ENCODE data around the gene ATP2B2. TPM values are rescaled to one million over a fixed set of nuclear protein-coding genes. Genes with fewer than 3 reads are reported as not detected.

The ATP2B2 gene
- total RNA-seq, 1 experiment from 2014 or later, result not detected

DNA sequence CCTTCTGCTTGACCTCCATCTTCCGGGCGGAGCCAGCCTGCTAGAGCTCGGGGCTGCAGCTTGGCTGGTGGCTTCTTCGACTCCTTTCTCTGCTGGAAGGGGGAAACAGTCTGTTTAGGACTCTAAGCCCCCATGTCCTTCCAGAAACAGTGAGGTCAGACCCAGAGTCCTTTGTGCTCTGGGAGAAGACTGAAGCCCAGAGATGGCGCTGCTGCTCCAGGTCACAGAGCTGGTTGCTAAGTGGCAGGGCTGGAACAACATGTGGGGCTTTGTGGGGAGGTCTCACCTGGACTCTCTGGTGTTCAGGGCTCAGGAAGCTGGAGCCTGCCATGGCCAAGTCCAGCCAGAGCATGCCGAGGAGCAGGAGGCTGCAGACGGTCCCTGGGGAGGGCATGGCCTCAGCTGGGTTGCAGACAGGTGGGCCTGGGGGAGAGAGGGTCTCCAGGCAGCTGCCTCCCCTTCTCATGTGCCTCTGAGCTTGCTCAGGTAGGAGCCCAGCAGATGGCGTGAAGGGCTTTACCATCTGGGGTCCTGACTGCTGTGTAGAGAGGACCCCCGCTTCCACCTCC is 215.5 kb downstream of the ATP2B2 start:
- H3K4me3 ChIP-seq (ENCODE audit: low read depth, low read length), result no peak overlapping the region
- BruUV-seq (replicated peaks), result no TSS peak
- H3K27ac Mint-ChIP-seq (ENCODE audit: unreplicated experiment), result peak overlapping the region; percentile 90
- H3K36me3 ChIP-seq (ENCODE audit: control insufficient read depth, insufficient read depth, low read length), result no peaks in the 10 kb centered on the region; the same call in 1 of the 2 replicates
- TF ChIP-seq, protein P1, sequence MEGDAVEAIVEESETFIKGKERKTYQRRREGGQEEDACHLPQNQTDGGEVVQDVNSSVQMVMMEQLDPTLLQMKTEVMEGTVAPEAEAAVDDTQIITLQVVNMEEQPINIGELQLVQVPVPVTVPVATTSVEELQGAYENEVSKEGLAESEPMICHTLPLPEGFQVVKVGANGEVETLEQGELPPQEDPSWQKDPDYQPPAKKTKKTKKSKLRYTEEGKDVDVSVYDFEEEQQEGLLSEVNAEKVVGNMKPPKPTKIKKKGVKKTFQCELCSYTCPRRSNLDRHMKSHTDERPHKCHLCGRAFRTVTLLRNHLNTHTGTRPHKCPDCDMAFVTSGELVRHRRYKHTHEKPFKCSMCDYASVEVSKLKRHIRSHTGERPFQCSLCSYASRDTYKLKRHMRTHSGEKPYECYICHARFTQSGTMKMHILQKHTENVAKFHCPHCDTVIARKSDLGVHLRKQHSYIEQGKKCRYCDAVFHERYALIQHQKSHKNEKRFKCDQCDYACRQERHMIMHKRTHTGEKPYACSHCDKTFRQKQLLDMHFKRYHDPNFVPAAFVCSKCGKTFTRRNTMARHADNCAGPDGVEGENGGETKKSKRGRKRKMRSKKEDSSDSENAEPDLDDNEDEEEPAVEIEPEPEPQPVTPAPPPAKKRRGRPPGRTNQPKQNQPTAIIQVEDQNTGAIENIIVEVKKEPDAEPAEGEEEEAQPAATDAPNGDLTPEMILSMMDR (IDR thresholded peaks at IDR 0.05; ENCODE audit: insufficient read depth in 1 of 2, low read depth in 1 of 2, low read length in 1 of 2, severe bottlenecking in 1 of 2, unreplicated experiment in 1 of 2), result no peak
- POLR2A ChIA-PET, result interaction anchor here (0.5 kb wide), 1 partner anchor 308 kb away, joined by 3 read pairs; no protein-coding TSS in a partner anchor
- no peaks in the 10 kb centered on the region for H3K9me3 Mint-ChIP-seq (ENCODE audit: unreplicated experiment)
- intact Hi-C loops (cut with micrococcal nuclease; ENCODE audit: unreplicated experiment), result loop anchor here (5.0 to 10.0 kb wide), 2 partner anchors 43 to 125 kb away; partner anchors contain the start of genes IRAK2 and TATDN2
- CTCF ChIA-PET, result no interaction called here
- H3K4me3 Mint-ChIP-seq (ENCODE audit: unreplicated experiment), result no peak overlapping the region
- no peaks in the 10 kb centered on the region for H3K27me3 ChIP-seq (replicated peaks; ENCODE audit: control insufficient read depth, insufficient read depth, low read length)
- H3K4me1 Mint-ChIP-seq (ENCODE audit: low read depth, unreplicated experiment), result peaks cover 17% of the 10 kb centered on the region
- no peaks in the 10 kb centered on the region for H3K9me3 ChIP-seq
- no peak for DNase-seq
- H3K4me1 ChIP-seq, result peaks cover 26% of the 10 kb centered on the region
- H3K36me3 Mint-ChIP-seq (ENCODE audit: insufficient read depth, unreplicated experiment), result peaks cover 28% of the 10 kb centered on the region
- H3K27me3 Mint-ChIP-seq (ENCODE audit: insufficient read depth, unreplicated experiment), result no peaks in the 10 kb centered on the region

DNA sequence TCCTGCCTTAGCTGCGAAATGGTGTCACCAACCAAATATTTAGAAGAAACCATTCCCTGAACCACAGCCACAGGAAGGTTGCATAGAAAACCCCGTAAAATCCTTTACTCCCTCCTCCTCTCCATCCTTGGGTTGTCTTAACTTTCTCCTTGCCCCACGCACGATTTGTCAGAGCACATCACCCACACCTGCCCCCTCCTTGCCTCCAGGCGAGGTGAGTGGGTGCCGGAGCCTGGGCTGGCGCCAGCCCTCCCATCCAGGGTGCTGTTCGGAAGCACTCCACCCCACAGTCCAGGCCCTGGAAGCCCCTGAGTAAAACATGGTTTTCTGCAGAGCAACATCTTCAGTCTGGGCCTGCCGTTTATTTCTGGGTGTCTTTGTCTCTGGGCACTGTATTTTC is 216.3 kb downstream of the ATP2B2 start:
- no TSS peak for BruUV-seq (replicated peaks)

DNA sequence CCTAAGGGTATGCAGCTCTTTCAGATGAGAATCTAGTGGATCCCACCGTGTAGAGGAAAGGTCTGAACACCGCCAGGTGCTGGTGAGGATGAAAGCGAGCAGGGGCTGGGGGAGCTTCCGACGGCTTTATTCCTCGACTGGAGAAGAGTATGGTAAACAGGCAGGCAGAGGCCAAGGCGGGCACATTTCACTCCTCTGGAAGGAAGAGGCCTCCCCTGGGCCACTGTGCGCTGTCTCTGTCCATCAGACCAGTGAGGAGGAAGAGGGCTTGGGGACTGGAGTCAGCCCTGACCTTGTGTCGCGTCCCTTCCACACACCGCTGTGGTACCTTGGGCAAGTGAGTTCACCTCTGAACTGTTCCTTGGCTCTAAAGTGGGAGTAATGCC is 216.8 kb downstream of the ATP2B2 start:
- no peak overlapping the region for H3K4me3 ChIP-seq (ENCODE audit: low read depth, low read length)
- H3K4me1 ChIP-seq, result peaks cover 24% of the 10 kb centered on the region
- no peak for DNase-seq
- Mint-ChIP-seq H3K4me1 (ENCODE audit: low read depth, unreplicated experiment) (peaks cover 17% of the 10 kb centered on the region), H3K27me3 (ENCODE audit: insufficient read depth, unreplicated experiment) (no peaks in the 10 kb centered on the region), H3K4me3 (ENCODE audit: unreplicated experiment) (no peak overlapping the region), H3K27ac (ENCODE audit: unreplicated experiment) (no peak overlapping the region), H3K36me3 (ENCODE audit: insufficient read depth, unreplicated experiment) (peaks cover 26% of the 10 kb centered on the region), H3K9me3 (ENCODE audit: unreplicated experiment) (no peaks in the 10 kb centered on the region)
- intact Hi-C loops (cut with micrococcal nuclease; ENCODE audit: unreplicated experiment), result loop anchor here (10.0 kb wide), 1 partner anchor 124 kb away; the partner anchor contains the start of gene IRAK2
- H3K9me3 ChIP-seq, result no peaks in the 10 kb centered on the region
- no peaks in the 10 kb centered on the region for H3K27me3 ChIP-seq (replicated peaks; ENCODE audit: control insufficient read depth, insufficient read depth, low read length)
- ChIA-PET POLR2A (no interaction called here), CTCF (no interaction called here)
- peaks cover under 1% of the 10 kb centered on the region; the same call in 1 of the 2 replicates for H3K36me3 ChIP-seq (ENCODE audit: control insufficient read depth, insufficient read depth, low read length)
- no TSS peak for BruUV-seq (replicated peaks)
- TF ChIP-seq, protein P1 (IDR thresholded peaks at IDR 0.05; ENCODE audit: insufficient read depth in 1 of 2, low read depth in 1 of 2, low read length in 1 of 2, severe bottlenecking in 1 of 2, unreplicated experiment in 1 of 2), result no peak

More for the DNA sequence above, 216.3 kb downstream of the ATP2B2 start:
- Histone ChIP-seq H3K4me3 (ENCODE audit: low read depth, low read length) (no peak overlapping the region), H3K27me3 (replicated peaks; ENCODE audit: control insufficient read depth, insufficient read depth, low read length) (no peaks in the 10 kb centered on the region), H3K4me1 (peaks cover 26% of the 10 kb centered on the region), H3K36me3 (ENCODE audit: control insufficient read depth, insufficient read depth, low read length) (no peaks in the 10 kb centered on the region; the same call in 1 of the 2 replicates), H3K9me3 (no peaks in the 10 kb centered on the region)
- ChIA-PET POLR2A (no interaction called here), CTCF (no interaction called here)
- Mint-ChIP-seq H3K4me1 (ENCODE audit: low read depth, unreplicated experiment) (peaks cover 17% of the 10 kb centered on the region), H3K4me3 (ENCODE audit: unreplicated experiment) (no peak overlapping the region), H3K36me3 (ENCODE audit: insufficient read depth, unreplicated experiment) (peaks cover 25% of the 10 kb centered on the region), H3K27ac (ENCODE audit: unreplicated experiment) (no peak overlapping the region), H3K9me3 (ENCODE audit: unreplicated experiment) (no peaks in the 10 kb centered on the region), H3K27me3 (ENCODE audit: insufficient read depth, unreplicated experiment) (no peaks in the 10 kb centered on the region)
- DNase-seq, result no peak
- TF ChIP-seq, protein P1 (IDR thresholded peaks at IDR 0.05; ENCODE audit: insufficient read depth in 1 of 2, low read depth in 1 of 2, low read length in 1 of 2, severe bottlenecking in 1 of 2, unreplicated experiment in 1 of 2), result no peak
- intact Hi-C loops (cut with micrococcal nuclease; ENCODE audit: unreplicated experiment), result loop anchor here (10.0 kb wide), 1 partner anchor 124 kb away; the partner anchor contains the start of gene IRAK2
